Natural killer cell (primary cell): Measurements from ENCODE around the gene FAM151A. TPM values are rescaled to one million over a fixed set of nuclear protein-coding genes. Genes with fewer than 3 reads are reported as not detected.

ENCODE experiments used
- ATAC-seq, 3 donors: fragments of 150-1000 bp in 2 of 3; fragments of 200-7000 bp in 1 of 3; cut with Tn5 transposase; 1 replicate in 1 of 3; 2 replicates in 2 of 3; pipeline ENCODE4 v1.10.0; 2021; ENCODE audit warnings: mild to moderate bottlenecking in 2 of 3, moderate library complexity in 2 of 3
- DNase-seq, 2 donors: peaks; one replicate each; pipeline versions ENCODE4 v3.0.0 to v3.0.0-alpha.2; 2013 to 2021; ENCODE audit warnings: mixed read lengths in 1 of 2
- H3K27ac ChIP-seq: one replicate; pipeline ENCODE4 v1.5.1; 2013; ENCODE audit warnings: mild to moderate bottlenecking, low read length
- H3K27me3 ChIP-seq: one replicate; pipeline ENCODE4 v1.6.1; 2013; ENCODE audit warnings: low read length; ENCODE audit not compliant: control insufficient read depth, insufficient read depth
- H3K36me3 ChIP-seq: one replicate; pipeline ENCODE4 v1.6.1; 2013; ENCODE audit warnings: low read length; ENCODE audit not compliant: control insufficient read depth, insufficient read depth
- H3K4me1 ChIP-seq: one replicate; pipeline ENCODE4 v1.6.1; 2013; ENCODE audit warnings: low read length; ENCODE audit not compliant: control insufficient read depth, insufficient read depth
- H3K4me3 ChIP-seq: one replicate; pipeline ENCODE4 v1.5.1; 2013; ENCODE audit warnings: low read length
- H3K9me3 ChIP-seq: one replicate; pipeline ENCODE4 v1.6.1; 2013; ENCODE audit warnings: low read length; ENCODE audit not compliant: control insufficient read depth, insufficient read depth
- H3K27ac Mint-ChIP-seq, 2 donors: one replicate each; pipeline ENCODE4 v1.8.0; 2022; ENCODE audit warnings: mild to moderate bottlenecking in 2 of 2, mixed read lengths in 2 of 2, moderate library complexity in 1 of 2
- H3K27me3 Mint-ChIP-seq, 2 donors: one replicate each; pipeline ENCODE4 v1.8.0; 2022; ENCODE audit warnings: low read depth in 2 of 2, mixed read lengths in 2 of 2
- H3K36me3 Mint-ChIP-seq: one replicate; pipeline ENCODE4 v1.8.0; 2022; ENCODE audit warnings: mixed read lengths
- H3K4me1 Mint-ChIP-seq, 2 donors: one replicate each; pipeline ENCODE4 v1.8.0; 2022; ENCODE audit warnings: mixed read lengths in 2 of 2
- H3K4me3 Mint-ChIP-seq: one replicate; pipeline ENCODE4 v1.8.0; 2022; ENCODE audit warnings: mild to moderate bottlenecking, moderate library complexity, mixed read lengths
- H3K9me3 Mint-ChIP-seq, 2 donors: one replicate each; pipeline ENCODE4 v1.8.0; 2022; ENCODE audit warnings: mixed read lengths in 2 of 2
- CTCF ChIP-seq: fragments of 200-600 bp; IDR thresholded peaks from one replicate; pipeline ENCODE4 v1.8.0; 2022; ENCODE audit warnings: antibody characterized with exemption
- WGBS: methylation state at CpG from one replicate; pipeline ENCODE4 v1.1.7; 2013; ENCODE audit warnings: missing lambda C conversion rate; ENCODE audit not compliant: insufficient coverage; 5-methylcytosine and 5-hydroxymethylcytosine counted together
- intact Hi-C: fragments of 100-400 bp; cut with micrococcal nuclease; formaldehyde crosslinking; loops from one replicate; pipeline ENCODE4 v1.14.2; 2022
- total RNA-seq, 4 donors: library from RNA; stranded (reverse); fragments of 120-200 nt in 1 of 4; gene quantifications; one replicate each; pipeline versions ENCODE4 v1.2.3 to v1.2.4, GENCODE V29; 2013 to 2022

FAM151A gene
- total RNA-seq, 3 donors from 2014 or later (not counting 1 experiment from before 2014, with no cell fraction given), result not detected

- TF ChIP-seq CTCF, result no peak
- intact Hi-C loops, result no loop called here
- Histone ChIP-seq H3K36me3 (no peaks in the 10 kb centered on the region), H3K27me3 (no peaks in the 10 kb centered on the region), H3K9me3 (no peaks in the 10 kb centered on the region), H3K27ac (no peak overlapping the region), H3K4me1 (no peaks in the 10 kb centered on the region), H3K4me3 (no peak overlapping the region)
- H3K4me1 Mint-ChIP-seq, result no peaks in the 10 kb centered on the region
- H3K4me3 Mint-ChIP-seq, result no peak overlapping the region
- DNase-seq (no peak), ATAC-seq (no peak)
- no peak overlapping the region for H3K27ac Mint-ChIP-seq
- no peaks in the 10 kb centered on the region for H3K27me3 Mint-ChIP-seq
- no peaks in the 10 kb centered on the region for H3K36me3 Mint-ChIP-seq
- H3K9me3 Mint-ChIP-seq, result no peaks in the 10 kb centered on the region
- 87% methylated on average over 5 of the region's 5 CpGs for WGBS
These were observed 41.7 kb downstream of the FAM151A start for GRCh38 chr1:54581621-54582035.

- no peak overlapping the region for H3K27ac Mint-ChIP-seq
- Histone ChIP-seq H3K4me3 (no peak overlapping the region), H3K27me3 (no peaks in the 10 kb centered on the region), H3K4me1 (no peaks in the 10 kb centered on the region), H3K27ac (no peak overlapping the region), H3K9me3 (no peaks in the 10 kb centered on the region), H3K36me3 (no peaks in the 10 kb centered on the region)
- no peak overlapping the region for H3K4me3 Mint-ChIP-seq
- intact Hi-C loops, result no loop called here
- H3K27me3 Mint-ChIP-seq, result no peaks in the 10 kb centered on the region
- ATAC-seq, result no peak
- DNase-seq, result no peak
- H3K9me3 Mint-ChIP-seq, result no peaks in the 10 kb centered on the region
- TF ChIP-seq CTCF, result no peak
- H3K36me3 Mint-ChIP-seq, result no peaks in the 10 kb centered on the region
- 87% methylated on average over 11 of the region's 11 CpGs for WGBS
- no peaks in the 10 kb centered on the region for H3K4me1 Mint-ChIP-seq
These were observed 42.3 kb downstream of the FAM151A start for GRCh38 chr1:54580856-54581550.

GRCh38 chr1:54579337-54579781, 44.0 kb downstream of the FAM151A start:
- Mint-ChIP-seq H3K36me3 (no peaks in the 10 kb centered on the region), H3K4me1 (no peaks in the 10 kb centered on the region), H3K27ac (no peak overlapping the region), H3K27me3 (peaks cover 0 to 3% of the 10 kb centered on the region in 2 donors), H3K9me3 (no peaks in the 10 kb centered on the region), H3K4me3 (no peak overlapping the region)
- Histone ChIP-seq H3K4me1 (no peaks in the 10 kb centered on the region), H3K27ac (no peak overlapping the region), H3K27me3 (no peaks in the 10 kb centered on the region), H3K9me3 (no peaks in the 10 kb centered on the region), H3K4me3 (no peak overlapping the region), H3K36me3 (no peaks in the 10 kb centered on the region)
- intact Hi-C loops, result no loop called here
- TF ChIP-seq CTCF, result no peak
- no peak for DNase-seq
- ATAC-seq, result no peak
- 90% methylated on average over 4 of the region's 4 CpGs for WGBS

- H3K4me3 ChIP-seq, result no peak overlapping the region
- H3K27me3 ChIP-seq, result no peaks in the 10 kb centered on the region
- H3K36me3 ChIP-seq, result no peaks in the 10 kb centered on the region
- DNase-seq, result no peak
- Mint-ChIP-seq H3K4me3 (no peak overlapping the region), H3K4me1 (peaks cover 0 to 1% of the 10 kb centered on the region in 2 donors), H3K27ac (no peak overlapping the region), H3K9me3 (no peaks in the 10 kb centered on the region), H3K36me3 (no peaks in the 10 kb centered on the region), H3K27me3 (peaks cover 0 to 3% of the 10 kb centered on the region in 2 donors)
- WGBS, result 84% methylated on average over 6 of the region's 6 CpGs
- H3K27ac ChIP-seq, result no peak overlapping the region
- intact Hi-C loops, result no loop called here
- H3K9me3 ChIP-seq, result no peaks in the 10 kb centered on the region
- ATAC-seq, result no peak
- no peak for TF ChIP-seq CTCF
- H3K4me1 ChIP-seq, result no peaks in the 10 kb centered on the region
These were observed 45.7 kb downstream of the FAM151A start for GRCh38 chr1:54577612-54578011.
